ENCODE results near the gene TPRN. TPM values are rescaled to one million over a fixed set of nuclear protein-coding genes. Genes with fewer than 3 reads are reported as not detected.

The TPRN gene
- total and polyA plus RNA-seq, 9 of the 15 experiments (the other 6 are each of a cell fraction or from before 2014, with no cell fraction given): 0.31 to 31.9 (median 4.4) TPM

DNA sequence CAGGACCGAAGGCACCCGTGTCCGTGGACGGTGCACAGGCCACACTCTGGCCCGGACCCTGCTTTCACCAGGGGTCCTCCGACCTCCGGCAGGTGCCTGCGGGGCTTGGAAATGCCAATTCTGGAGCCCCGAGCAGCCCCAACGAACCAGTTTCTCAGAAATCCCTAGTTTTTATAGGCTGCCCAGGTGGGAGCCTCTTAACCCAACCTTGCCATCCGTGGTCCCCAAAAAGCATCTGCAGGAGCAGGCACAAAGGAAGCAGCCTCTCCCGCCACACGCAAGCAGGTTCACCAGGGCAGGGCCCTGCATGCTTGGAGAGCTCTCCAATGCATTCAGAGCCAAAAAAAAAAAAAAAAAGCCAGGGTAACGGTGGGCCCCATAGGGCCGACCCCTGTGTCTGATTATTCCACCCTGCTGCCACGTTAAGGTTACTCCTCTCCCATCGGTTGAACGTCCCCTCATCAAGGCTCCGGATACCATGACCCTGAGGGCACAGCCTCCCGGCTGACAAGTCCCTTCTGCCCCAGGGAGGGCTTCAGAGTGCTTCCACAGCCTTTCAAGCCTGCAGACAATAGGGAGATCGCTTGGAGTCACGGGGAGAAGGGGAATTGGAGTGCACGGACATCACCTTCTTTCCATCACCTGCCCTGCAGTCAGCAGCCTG is 796 bp upstream of the TPRN start (continued):
- TF ChIP-seq IFI16 (CRISPR knock-in tag; IDR thresholded peaks at IDR 0.05) (no peak), CHD7 (IDR thresholded peaks at IDR 0.05; ENCODE audit: low read depth, low read length) (no peak), WHSC1 (IDR thresholded peaks at IDR 0.05; ENCODE audit: low read length) (no peak), NFYB (IDR thresholded peaks at IDR 0.05; ENCODE audit: extremely low read depth, insufficient read length) (no peak), POLR2B (IDR thresholded peaks at IDR 0.05; ENCODE audit: low read depth, partially characterized antibody) (peak; percentile 8), MCM5 (IDR thresholded peaks at IDR 0.05; ENCODE audit: low read depth) (no peak), LARP7 (IDR thresholded peaks at IDR 0.05) (no peak), ZNF133 (CRISPR knock-in tag; IDR thresholded peaks at IDR 0.05) (no peak), FOXO4 (CRISPR knock-in tag; IDR thresholded peaks at IDR 0.05) (no peak), ERF (CRISPR knock-in tag; IDR thresholded peaks at IDR 0.05) (0 out of 2 replicates have a peak, but pooled peaks have one; percentile 23), RBM39 (optimal IDR thresholded peaks at IDR 0.05; ENCODE audit: low read depth, low read length) (no peak), PTBP1 (IDR thresholded peaks at IDR 0.05; ENCODE audit: low read depth, low read length) (no peak)
- TF ChIP-seq, protein P1, sequence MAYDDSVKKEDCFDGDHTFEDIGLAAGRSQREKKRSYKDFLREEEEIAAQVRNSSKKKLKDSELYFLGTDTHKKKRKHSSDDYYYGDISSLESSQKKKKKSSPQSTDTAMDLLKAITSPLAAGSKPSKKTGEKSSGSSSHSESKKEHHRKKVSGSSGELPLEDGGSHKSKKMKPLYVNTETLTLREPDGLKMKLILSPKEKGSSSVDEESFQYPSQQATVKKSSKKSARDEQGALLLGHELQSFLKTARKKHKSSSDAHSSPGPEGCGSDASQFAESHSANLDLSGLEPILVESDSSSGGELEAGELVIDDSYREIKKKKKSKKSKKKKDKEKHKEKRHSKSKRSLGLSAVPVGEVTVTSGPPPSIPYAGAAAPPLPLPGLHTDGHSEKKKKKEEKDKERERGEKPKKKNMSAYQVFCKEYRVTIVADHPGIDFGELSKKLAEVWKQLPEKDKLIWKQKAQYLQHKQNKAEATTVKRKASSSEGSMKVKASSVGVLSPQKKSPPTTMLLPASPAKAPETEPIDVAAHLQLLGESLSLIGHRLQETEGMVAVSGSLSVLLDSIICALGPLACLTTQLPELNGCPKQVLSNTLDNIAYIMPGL (CRISPR knock-in tag; IDR thresholded peaks at IDR 0.05): no peak
